HG03196 (cell line): Measurements from ENCODE around the gene F12.
"Not testable (repeated sequence)": the region's sequence is repeated elsewhere in the genome, so short reads cannot be mapped to it uniquely, and the experiment has no call there.

Experiments used
- ATAC-seq: cut with Tn5 transposase; IDR thresholded peaks from one replicate; pipeline ENCODE4 v1.9.1; 2021; ENCODE audit not compliant: unreplicated experiment

The F12 gene

GRCh38 chr5:177389241-177390169 lies 19.9 kb downstream of the F12 start:
- peak; percentile 28 for ATAC-seq

- ATAC-seq = no peak
Observed at GRCh38 chr5:177388521-177389052, 20.8 kb downstream of the F12 start.

GRCh38 chr5:177387405-177387804 lies 22.0 kb downstream of the F12 start:
- ATAC-seq = no peak

- no peak for ATAC-seq
Observed at GRCh38 chr5:177386542-177386941, 22.8 kb downstream of the F12 start.

GRCh38 chr5:177385720-177386119 lies 23.6 kb downstream of the F12 start:
- no peak for ATAC-seq

GRCh38 chr5:177384134-177384533 lies 25.2 kb downstream of the F12 start, which contains the start of gene SLC34A1:
Gene SLC34A1, plus strand, starts transcription at chr5:177384434. Its CDS starts 1,308 bp downstream, at chr5:177385742.
- ATAC-seq = no peak

GRCh38 chr5:177383181-177383580 lies 26.2 kb downstream of the F12 start:
- ATAC-seq = no peak

- no peak for ATAC-seq
Observed at GRCh38 chr5:177382423-177383029, 26.8 kb downstream of the F12 start.

GRCh38 chr5:177380805-177381126 lies 28.6 kb downstream of the F12 start:
- no peak for ATAC-seq

- ATAC-seq = peak; percentile 46
Observed at GRCh38 chr5:177378884-177379883, 30.2 kb downstream of the F12 start.

GRCh38 chr5:177377851-177378776 lies 31.2 kb downstream of the F12 start:
- no peak for ATAC-seq

GRCh38 chr5:177376107-177376506 lies 33.3 kb downstream of the F12 start:
- ATAC-seq = no peak

- not testable (repeated sequence) for ATAC-seq
Observed at GRCh38 chr5:177375516-177375915, 33.8 kb downstream of the F12 start.

- ATAC-seq = no peak
Observed at GRCh38 chr5:177374211-177374610, 35.2 kb downstream of the F12 start.

GRCh38 chr5:177373806-177374205 lies 35.6 kb downstream of the F12 start:
- ATAC-seq = no peak

- no peak for ATAC-seq
Observed at GRCh38 chr5:177372910-177373309, 36.5 kb downstream of the F12 start.

GRCh38 chr5:177372034-177372896 lies 37.1 kb downstream of the F12 start:
- ATAC-seq = no peak

- ATAC-seq = no peak
Observed at GRCh38 chr5:177371120-177372033, 38.0 kb downstream of the F12 start.
